HepG2 (cell line): ENCODE measurements around the gene DDX10. TPM values are rescaled to one million over a fixed set of nuclear protein-coding genes. Genes with fewer than 3 reads are reported as not detected.

ENCODE experiments used
- CAMTA2 ChIP-seq: sonication (generic); formaldehyde crosslinking; IDR thresholded peaks from 2 replicates; pipeline ENCODE4 v1.4.0; 2020; ENCODE audit warnings: mild to moderate bottlenecking, missing genetic modification reagents, borderline replicate concordance
- ELF3 ChIP-seq: IDR thresholded peaks from 2 replicates; pipeline ENCODE4 v1.6.1; 2016; ENCODE audit warnings: missing genetic modification reagents, missing compliant biosample characterization
- ELF4 ChIP-seq: sonication (generic); formaldehyde crosslinking; IDR thresholded peaks from 2 replicates; pipeline ENCODE4 v1.5.0; 2020; ENCODE audit warnings: missing genetic modification reagents, mild to moderate bottlenecking, moderate library complexity, borderline replicate concordance
- FUBP1 ChIP-seq: sonication (generic); formaldehyde crosslinking; IDR thresholded peaks from 2 replicates; pipeline ENCODE4 v1.5.1; 2020; ENCODE audit warnings: missing genetic modification reagents, mild to moderate bottlenecking, borderline replicate concordance
- GLI4 ChIP-seq: sonication (generic); formaldehyde crosslinking; IDR thresholded peaks from 2 replicates; pipeline ENCODE4 v1.5.1; 2020; ENCODE audit warnings: missing genetic modification reagents, mild to moderate bottlenecking, moderate library complexity, borderline replicate concordance
- HMGXB3 ChIP-seq: sonication (generic); formaldehyde crosslinking; IDR thresholded peaks from 2 replicates; pipeline ENCODE4 v1.4.0; 2020; ENCODE audit warnings: missing genetic modification reagents, borderline replicate concordance
- HNRNPH1 ChIP-seq: fragments of 200-400 bp; formaldehyde crosslinking; optimal IDR thresholded peaks from 2 replicates; pipeline ENCODE3; 2017; ENCODE audit warnings: mild to moderate bottlenecking, low read depth, low read length
- JDP2 ChIP-seq: sonication (generic); formaldehyde crosslinking; IDR thresholded peaks from 2 replicates; pipeline ENCODE4 v1.8.1; 2022; ENCODE audit warnings: missing genetic modification reagents, borderline replicate concordance
- MBD4 ChIP-seq: IDR thresholded peaks from 2 replicates; pipeline ENCODE4 v1.6.1; 2012; ENCODE audit warnings: low read length, inconsistent platforms, borderline replicate concordance
- MXD3 ChIP-seq: IDR thresholded peaks from 2 replicates; pipeline ENCODE4 v1.6.1; 2016; ENCODE audit warnings: mild to moderate bottlenecking, missing biosample characterization, missing genetic modification reagents
- NFIC ChIP-seq: IDR thresholded peaks from 2 replicates; pipeline ENCODE4 v1.6.1; 2012; ENCODE audit warnings: mild to moderate bottlenecking, low read length, inconsistent platforms
- PHF21A ChIP-seq: sonication (generic); formaldehyde crosslinking; IDR thresholded peaks from 2 replicates; pipeline ENCODE4 v1.5.0; 2020; ENCODE audit warnings: mild to moderate bottlenecking, missing genetic modification reagents
- SALL2 ChIP-seq: sonication (generic); formaldehyde crosslinking; IDR thresholded peaks from 2 replicates; pipeline ENCODE4 v1.8.1; 2023; ENCODE audit warnings: mild to moderate bottlenecking, missing genetic modification reagents, inconsistent platforms
- SRY ChIP-seq: sonication (generic); formaldehyde crosslinking; IDR thresholded peaks from 2 replicates; pipeline ENCODE4 v1.8.0; 2022; ENCODE audit warnings: mild to moderate bottlenecking, missing genetic modification reagents
- TBL1XR1 ChIP-seq: fragments of 150-350 bp; IDR thresholded peaks from 2 replicates; pipeline ENCODE4 v1.6.1; 2014; ENCODE audit warnings: borderline replicate concordance, low read length; ENCODE audit not compliant: partially characterized antibody
- TBX3 ChIP-seq: fragments of 450-650 bp; IDR thresholded peaks from 2 replicates; pipeline ENCODE4 v1.6.1; 2017; ENCODE audit warnings: antibody characterized with exemption, mild to moderate bottlenecking, inconsistent platforms, borderline replicate concordance
- XRCC5 ChIP-seq: fragments of 200-400 bp; formaldehyde crosslinking; optimal IDR thresholded peaks from 2 replicates; pipeline ENCODE3; 2017; ENCODE audit warnings: mild to moderate bottlenecking, low read length
- ZC3H13 ChIP-seq: sonication (generic); formaldehyde crosslinking; IDR thresholded peaks from 2 replicates; pipeline ENCODE4 v1.8.1; 2023; ENCODE audit warnings: mild to moderate bottlenecking, missing genetic modification reagents, moderate library complexity
- ZKSCAN8 ChIP-seq: IDR thresholded peaks from 2 replicates; pipeline ENCODE4 v1.6.1; 2016; ENCODE audit warnings: borderline replicate concordance, missing genetic modification reagents, missing compliant biosample characterization
- ZNF143 ChIP-seq: sonication (generic); formaldehyde crosslinking; IDR thresholded peaks from 2 replicates; pipeline ENCODE4 v1.4.0; 2020; ENCODE audit warnings: missing genetic modification reagents
- ZNF350 ChIP-seq: sonication (generic); formaldehyde crosslinking; IDR thresholded peaks from 2 replicates; pipeline ENCODE4 v1.4.0; 2020; ENCODE audit warnings: mild to moderate bottlenecking, low read depth, missing genetic modification reagents, borderline replicate concordance
- ZNF580 ChIP-seq: IDR thresholded peaks from 2 replicates; pipeline ENCODE4 v1.6.1; 2016; ENCODE audit warnings: low read depth, borderline replicate concordance
- ZNF749 ChIP-seq: sonication (generic); formaldehyde crosslinking; IDR thresholded peaks from 2 replicates; pipeline ENCODE4 v1.8.0; 2022; ENCODE audit warnings: mild to moderate bottlenecking, missing genetic modification reagents, moderate library complexity, borderline replicate concordance
- polyA plus RNA-seq, 8 experiments: library from polyadenylated mRNA; depleted of rRNA in 3 of 8; stranded (reverse) in 7 of 8; unstranded in 1 of 8; fragments of >200 nt; fragmentation: Illumina TruSeq in 4 of 8; extraction: Trizol in 4 of 8; gene quantifications; 2 replicates each; pipeline versions ENCODE4 v1.2.1 to v1.2.3, GENCODE V29; 2011 to 2016; ENCODE audit warnings: low read depth in 4 of 8, missing spikeins in 1 of 8, mixed read lengths in 1 of 8; ENCODE audit not compliant: insufficient read depth in 1 of 8
- total RNA-seq, 5 experiments: library from RNA; depleted of rRNA; stranded (reverse); fragments of >200 nt; fragmentation: Illumina TruSeq; extraction: Trizol; gene quantifications; 2 replicates each; pipeline ENCODE4 v1.2.3, GENCODE V29; 2016; ENCODE audit warnings: low read depth in 1 of 5

DDX10 gene
- total and polyA plus RNA-seq, 2 of the 13 experiments (the other 11 are each of a cell fraction or from before 2014, with no cell fraction given) = 17.0 to 32.0 TPM

GRCh38 chr11:108664730-108665525, at the start of gene DDX10 (continued):
- TF ChIP-seq ZNF749 = no peak
- no peak for TF ChIP-seq MBD4
- peak; percentile 29; the same call in 1 of the 2 replicates for TF ChIP-seq ELF3 (CRISPR knock-in tag)
- TF ChIP-seq ZNF580 (CRISPR knock-in tag) = 0 out of 2 replicates have a peak, but pooled peaks have one; percentile 24
- peak; percentile 29; the same call in 1 of the 2 replicates for TF ChIP-seq PHF21A (CRISPR knock-in tag)
- TF ChIP-seq SALL2 (CRISPR knock-in tag) = 0 out of 2 replicates have a peak, but pooled peaks have one; percentile 42
- TF ChIP-seq TBX3 = no peak
- TF ChIP-seq HMGXB3 (CRISPR knock-in tag) = no peak
- TF ChIP-seq ZC3H13 (CRISPR knock-in tag) = 0 out of 2 replicates have a peak, but pooled peaks have one; percentile 31
- TF ChIP-seq SRY (CRISPR knock-in tag) = no peak
- no peak for TF ChIP-seq FUBP1 (CRISPR knock-in tag)
- TF ChIP-seq NFIC = no peak
- peak; percentile 45 for TF ChIP-seq MXD3
- no peak for TF ChIP-seq TBL1XR1
- no peak for TF ChIP-seq GLI4 (CRISPR knock-in tag)
- peak; percentile 65; the same call in 1 of the 2 replicates for TF ChIP-seq ELF4
- peak; percentile 66; the same call in 1 of the 2 replicates for TF ChIP-seq ZNF350 (CRISPR knock-in tag)
- no peak for TF ChIP-seq ZNF143 (CRISPR knock-in tag)
- TF ChIP-seq XRCC5 = no peak
- TF ChIP-seq CAMTA2 (CRISPR knock-in tag) = no peak
- no peak for TF ChIP-seq JDP2 (CRISPR knock-in tag)
- no peak for TF ChIP-seq ZKSCAN8
- no peak for TF ChIP-seq HNRNPH1
